HG03159 (cell line): ENCODE results near the gene ZNF839.
"Not testable (repeated sequence)": the region's sequence is repeated elsewhere in the genome, so short reads cannot be mapped to it uniquely, and the experiment has no call there.

Experiments used
- ATAC-seq: cut with Tn5 transposase; IDR thresholded peaks from one replicate; pipeline ENCODE4 v1.9.1; 2021; ENCODE audit warnings: mild to moderate bottlenecking, moderate library complexity; ENCODE audit not compliant: unreplicated experiment

Gene ZNF839

GRCh38 chr14:102319351-102320032, at the start of gene ZNF839:
TSS of gene ZNF839 (plus strand) at chr14:102319746. CDS start at chr14:102319766, 20 bp downstream.
- ATAC-seq = peak; percentile 57

DNA sequence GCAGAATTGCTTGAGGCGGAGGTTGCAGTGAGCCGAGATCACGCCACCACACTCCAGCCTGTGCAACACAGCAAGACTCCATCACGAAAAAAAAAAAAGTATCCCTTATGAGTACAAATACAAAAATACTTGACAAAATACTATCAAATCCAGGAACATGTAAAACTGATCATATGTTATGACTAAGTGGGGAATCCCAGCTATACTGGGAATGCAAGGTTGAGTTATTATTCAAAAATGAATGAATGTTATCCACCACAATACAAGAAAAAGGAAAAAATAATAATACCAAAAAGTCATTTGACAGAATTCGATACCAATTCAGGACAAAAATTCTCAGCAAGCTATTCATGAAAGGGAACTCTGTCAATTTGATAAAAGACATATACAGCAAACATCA, 47.2 kb upstream of the ZNF839 start:
- ATAC-seq = no peak

DNA sequence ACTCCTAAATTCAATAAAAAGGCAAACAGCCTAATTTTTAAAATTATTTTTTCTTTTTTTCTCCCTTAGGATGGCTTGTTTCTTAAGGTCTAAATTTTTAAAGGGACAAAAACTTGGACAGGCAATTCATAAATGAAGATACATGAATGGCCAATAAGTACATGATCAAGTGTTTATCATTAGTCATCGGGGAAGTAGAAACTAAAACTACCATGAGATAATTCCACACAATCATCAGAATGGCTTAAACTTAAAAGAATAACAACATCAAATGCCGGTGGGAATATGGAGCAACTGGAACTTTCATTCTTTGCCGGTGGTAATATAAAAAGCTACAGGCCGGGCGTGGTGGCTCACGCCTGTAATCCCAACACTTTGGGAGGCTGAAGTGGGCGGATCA, 43.7 kb upstream of the ZNF839 start:
- no peak for ATAC-seq

- no peak for ATAC-seq
Measured at GRCh38 chr14:102277874-102278630, 41.5 kb upstream of the ZNF839 start.

- no peak for ATAC-seq
Measured at GRCh38 chr14:102278631-102278935, 41.0 kb upstream of the ZNF839 start.

DNA sequence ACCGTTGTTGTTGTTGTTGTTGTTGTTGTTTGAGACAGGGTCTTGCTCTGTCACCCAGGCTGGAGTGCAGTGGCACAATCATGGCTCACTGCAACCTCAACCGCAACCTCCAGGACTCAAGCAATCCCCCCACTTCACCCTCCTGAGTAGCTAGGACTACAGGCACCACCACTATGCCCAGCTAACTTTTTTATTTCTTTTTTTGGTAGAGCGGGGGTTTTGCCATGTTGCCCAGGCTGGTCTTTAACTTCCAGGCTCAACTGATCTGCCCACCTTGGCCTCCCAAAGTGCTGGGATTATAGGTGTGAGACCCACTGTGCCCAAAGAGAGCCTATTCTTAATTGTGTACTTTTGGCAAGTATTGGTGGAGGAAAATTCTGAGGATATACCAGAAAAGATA, 40.3 kb upstream of the ZNF839 start:
- no peak for ATAC-seq

DNA sequence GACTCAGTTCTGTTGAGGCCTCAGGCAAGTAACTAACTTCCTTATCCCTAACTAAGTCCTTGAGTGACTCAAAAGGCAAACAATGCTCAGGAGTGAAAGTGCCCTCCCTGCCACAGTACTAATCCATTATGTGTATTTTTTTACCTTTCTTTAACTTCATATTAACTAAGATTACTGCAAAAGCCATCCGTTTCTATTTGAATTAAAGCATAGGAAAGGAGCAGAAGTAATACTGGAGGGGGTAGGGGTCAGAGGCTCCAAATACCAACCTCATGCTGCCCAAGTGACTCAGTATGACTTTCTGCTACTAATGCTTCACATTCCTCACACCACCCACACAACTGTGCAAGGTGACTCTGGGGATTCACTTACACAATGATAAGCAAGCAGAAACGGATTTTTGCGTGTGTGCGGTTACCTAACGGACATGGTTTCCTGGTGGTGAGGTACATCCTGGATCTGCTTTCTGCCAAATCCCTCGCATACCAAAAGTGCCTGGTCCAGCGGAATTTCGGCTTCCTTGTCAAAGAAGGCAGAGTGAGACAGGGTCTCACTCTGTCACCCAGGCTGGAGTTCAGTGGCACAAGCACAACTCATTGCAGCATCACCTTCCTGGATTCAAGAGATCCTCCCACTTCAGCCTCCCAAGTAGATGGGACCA, 39.7 kb upstream of the ZNF839 start:
- ATAC-seq = no peak

DNA sequence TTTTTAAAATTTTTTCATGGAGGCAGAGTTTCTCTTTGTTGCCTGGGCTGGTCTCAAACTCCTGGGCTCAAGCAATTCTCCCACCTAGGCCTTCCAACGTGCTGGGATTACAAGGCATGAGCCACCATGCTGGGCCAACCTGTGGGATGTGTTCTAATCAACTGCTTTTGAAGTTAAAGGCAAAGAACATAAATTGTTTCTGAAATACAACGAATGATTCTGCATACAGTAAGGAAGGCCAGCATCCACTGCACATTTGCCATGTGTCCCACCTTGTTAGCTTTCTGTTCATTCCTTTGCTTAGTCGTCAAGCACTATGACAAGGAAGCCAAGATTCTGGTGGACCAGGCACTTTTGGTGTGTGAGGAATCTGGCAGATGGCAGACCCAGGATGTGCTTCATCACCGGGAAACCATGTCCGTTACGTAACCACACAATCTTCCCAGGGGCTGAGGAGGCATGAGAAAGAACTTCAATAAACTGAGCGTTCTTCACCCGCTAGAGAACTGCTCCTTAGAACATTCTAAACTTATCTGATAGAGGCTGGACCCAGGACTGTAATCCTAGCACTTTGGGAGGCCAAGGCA, 39.1 kb upstream of the ZNF839 start:
- no peak for ATAC-seq

DNA sequence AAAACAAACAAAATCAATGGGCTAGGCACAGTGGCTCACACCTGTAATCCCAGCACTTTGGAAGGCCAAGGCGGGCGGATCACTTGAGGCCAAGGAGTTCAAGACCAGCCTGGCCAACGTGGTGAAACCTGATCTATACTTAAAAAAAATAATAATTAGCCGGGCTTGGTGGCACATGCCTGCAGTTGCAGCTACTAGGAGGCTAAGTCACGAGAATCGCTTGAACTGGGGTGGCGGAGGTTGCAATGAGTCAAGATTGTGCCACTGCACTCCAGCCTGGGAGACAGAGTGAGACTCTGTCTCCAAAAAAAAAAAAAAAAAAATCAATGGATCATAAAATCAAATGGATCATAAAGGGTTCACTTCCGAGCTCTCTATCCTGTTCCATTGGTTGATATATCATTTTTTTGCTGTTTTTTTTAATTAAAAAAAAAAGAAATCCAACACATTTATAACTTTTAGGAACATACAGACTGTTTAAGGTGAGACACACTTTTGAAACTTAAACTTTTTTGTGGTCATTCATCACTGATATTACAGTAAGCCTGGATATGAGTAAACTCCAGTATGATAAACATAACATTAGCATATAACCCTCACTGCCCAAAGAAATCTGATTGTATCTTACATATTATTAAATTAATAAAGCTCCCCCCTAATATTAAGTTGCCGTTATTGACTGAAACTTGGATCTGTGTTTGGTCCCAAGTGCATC, 36.6 kb upstream of the ZNF839 start:
- no peak for ATAC-seq

DNA sequence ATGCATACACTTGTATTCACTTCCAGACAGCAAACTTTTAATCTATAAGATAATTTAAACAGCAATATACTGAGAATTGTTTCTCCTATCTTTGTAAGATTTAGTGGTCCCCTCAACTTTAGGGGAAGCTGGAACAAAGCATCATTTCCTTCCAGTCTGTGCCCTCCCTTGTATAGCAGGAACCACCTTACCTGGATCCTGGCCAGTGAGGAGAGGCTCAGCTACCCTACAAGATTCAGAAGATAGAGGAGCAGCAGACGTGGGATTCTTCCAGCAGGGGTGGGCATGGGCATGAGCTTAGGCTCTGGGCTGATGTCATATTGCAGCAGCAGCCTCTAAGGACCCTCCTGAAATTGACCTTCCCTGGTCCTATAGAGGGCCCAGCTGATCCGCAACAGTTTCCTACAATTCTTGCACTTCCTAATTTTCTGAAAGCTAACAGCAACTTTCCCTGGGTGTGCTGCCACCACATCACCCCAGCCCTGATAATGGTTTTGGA, 35.9 kb upstream of the ZNF839 start:
- ATAC-seq = no peak

GRCh38 chr14:102285106-102285505, 34.4 kb upstream of the ZNF839 start:
- ATAC-seq = no peak

- ATAC-seq = no peak
Measured at GRCh38 chr14:102288139-102288538, 31.4 kb upstream of the ZNF839 start.

DNA sequence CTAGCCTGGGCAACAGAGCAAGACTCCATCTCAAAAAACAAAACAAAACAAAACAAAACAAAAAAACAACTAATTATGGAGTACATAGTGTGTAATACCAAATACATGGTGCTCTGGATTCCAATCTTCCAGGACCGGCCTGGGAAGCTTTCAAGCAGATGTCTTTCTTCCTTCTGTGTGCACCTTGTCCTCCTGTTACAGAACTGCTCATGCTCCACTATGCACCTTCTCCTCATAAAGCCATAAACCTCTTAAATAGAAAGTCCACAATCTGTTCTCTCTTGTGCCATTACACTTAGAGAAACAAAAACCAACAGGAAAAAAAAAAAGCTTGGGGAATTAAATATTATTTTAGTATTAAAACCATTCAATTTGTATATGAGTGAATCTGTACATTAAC, 27.1 kb upstream of the ZNF839 start:
- ATAC-seq = no peak

DNA sequence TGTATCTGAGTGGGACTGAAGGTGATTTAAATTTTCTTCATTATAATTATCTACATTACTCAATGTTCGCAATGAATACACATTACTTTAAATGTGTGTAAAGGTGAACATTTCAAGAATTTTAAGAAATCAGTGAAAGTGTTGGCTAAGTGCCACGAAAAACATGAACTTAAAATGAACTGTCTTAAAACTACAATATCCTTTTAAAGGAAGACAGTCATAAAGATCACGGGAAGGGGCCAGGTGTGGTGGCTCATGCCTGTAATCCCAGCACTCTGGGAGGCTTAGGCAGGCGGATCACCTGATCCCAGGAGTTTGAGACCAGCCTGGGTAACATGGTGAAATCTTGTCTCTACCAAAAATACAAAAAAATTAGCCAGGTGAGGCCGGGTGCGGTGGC, 25.8 kb upstream of the ZNF839 start:
- no peak for ATAC-seq

DNA sequence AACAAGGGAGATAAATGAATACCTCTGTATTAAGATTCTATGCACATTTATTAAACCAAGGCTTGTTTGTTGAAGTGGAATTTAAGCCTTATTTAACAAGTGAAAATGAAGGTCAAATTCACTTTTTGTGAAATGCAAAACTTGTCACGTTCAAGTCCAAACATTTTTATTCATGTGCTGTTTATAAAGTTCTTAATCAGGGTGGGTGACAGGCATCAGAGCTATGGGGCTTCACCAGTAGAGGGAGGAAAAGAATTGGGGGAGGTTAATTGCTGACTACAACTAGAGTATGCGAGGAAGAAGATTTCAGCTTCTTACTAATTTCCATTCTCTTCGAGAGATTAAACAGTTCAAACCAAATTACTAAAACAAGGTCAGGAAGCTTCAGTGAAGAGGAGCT, 24.3 kb upstream of the ZNF839 start:
- no peak for ATAC-seq

- ATAC-seq = no peak
Measured at GRCh38 chr14:102297436-102298170, 21.9 kb upstream of the ZNF839 start.

DNA sequence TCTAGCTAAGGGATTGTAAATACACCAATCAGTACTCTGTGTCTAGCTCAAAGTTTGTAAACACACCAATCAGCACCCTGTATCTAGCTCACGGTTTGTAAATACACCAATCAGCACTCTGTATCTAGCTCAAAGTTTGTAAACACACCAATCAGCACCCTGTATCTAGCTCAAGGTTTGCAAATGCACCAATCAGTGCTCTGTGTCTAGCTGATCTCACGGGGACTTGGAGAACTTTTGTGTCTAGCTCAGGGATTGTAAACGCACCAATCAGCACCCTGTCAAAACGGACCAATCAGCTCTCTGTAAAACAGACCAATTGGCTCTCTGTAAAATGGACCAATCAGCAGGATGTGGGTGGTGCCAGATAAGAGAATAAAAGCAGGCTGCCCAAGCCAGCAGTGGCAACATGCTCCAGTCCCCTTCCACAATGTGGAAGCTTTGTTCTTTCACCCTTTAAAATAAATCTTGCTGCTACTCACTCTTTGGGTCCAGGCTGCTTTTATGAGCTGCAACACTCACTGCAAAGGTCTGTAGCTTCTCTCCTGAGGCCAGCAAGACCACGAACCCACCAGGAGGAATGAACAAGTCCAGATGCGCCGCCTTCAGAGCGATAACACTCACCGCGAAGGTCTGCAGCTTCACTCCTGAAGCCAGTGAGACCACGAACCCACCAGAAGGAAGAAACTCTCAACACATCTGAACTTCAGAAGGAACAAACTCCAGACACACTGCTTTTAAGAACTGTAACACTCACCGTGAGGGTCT, 21.1 kb upstream of the ZNF839 start:
- not testable (repeated sequence) for ATAC-seq

- no peak for ATAC-seq
Measured at GRCh38 chr14:102303664-102304063, 15.9 kb upstream of the ZNF839 start.
